ENCODE measurements around the gene EXOSC10. TPM values are rescaled to one million over a fixed set of nuclear protein-coding genes. Genes with fewer than 3 reads are reported as not detected.

EXOSC10 gene
- polyA plus RNA-seq, 1 of the 3 experiments (the other 2 are of a cell fraction): 62.5 TPM

- TF ChIP-seq NFIC (IDR thresholded peaks at IDR 0.05; ENCODE audit: borderline replicate concordance): no peak
- TF ChIP-seq EP300 (IDR thresholded peaks at IDR 0.05; ENCODE audit: borderline replicate concordance in 1 of 2, low read depth in 1 of 2, low read length in 1 of 2): no peak
- TF ChIP-seq, protein P1, sequence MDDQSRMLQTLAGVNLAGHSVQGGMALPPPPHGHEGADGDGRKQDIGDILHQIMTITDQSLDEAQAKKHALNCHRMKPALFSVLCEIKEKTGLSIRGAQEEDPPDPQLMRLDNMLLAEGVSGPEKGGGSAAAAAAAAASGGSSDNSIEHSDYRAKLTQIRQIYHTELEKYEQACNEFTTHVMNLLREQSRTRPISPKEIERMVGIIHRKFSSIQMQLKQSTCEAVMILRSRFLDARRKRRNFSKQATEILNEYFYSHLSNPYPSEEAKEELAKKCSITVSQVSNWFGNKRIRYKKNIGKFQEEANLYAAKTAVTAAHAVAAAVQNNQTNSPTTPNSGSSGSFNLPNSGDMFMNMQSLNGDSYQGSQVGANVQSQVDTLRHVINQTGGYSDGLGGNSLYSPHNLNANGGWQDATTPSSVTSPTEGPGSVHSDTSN (IDR thresholded peaks at IDR 0.05): no peak
- no peak for TF ChIP-seq REST (IDR thresholded peaks at IDR 0.05; ENCODE audit: low read depth, low read length)
- no peak for TF ChIP-seq FOXJ3 (CRISPR knock-in tag; IDR thresholded peaks at IDR 0.05)
- TF ChIP-seq RAD21 (IDR thresholded peaks at IDR 0.05; ENCODE audit: low read length): no peak
- no peak for TF ChIP-seq ELF1 (IDR thresholded peaks at IDR 0.05)
- TF ChIP-seq, protein P2, sequence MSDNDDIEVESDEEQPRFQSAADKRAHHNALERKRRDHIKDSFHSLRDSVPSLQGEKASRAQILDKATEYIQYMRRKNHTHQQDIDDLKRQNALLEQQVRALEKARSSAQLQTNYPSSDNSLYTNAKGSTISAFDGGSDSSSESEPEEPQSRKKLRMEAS (IDR thresholded peaks at IDR 0.05; ENCODE audit: low read depth): no peak
- no peak for TF ChIP-seq FOSL2 (IDR thresholded peaks at IDR 0.05; ENCODE audit: borderline replicate concordance, low read depth)
- no peak for TF ChIP-seq TEAD4 (IDR thresholded peaks at IDR 0.05; ENCODE audit: borderline replicate concordance, insufficient read depth)
- no peak for TF ChIP-seq SMC3 (IDR thresholded peaks at IDR 0.05; ENCODE audit: low read depth, low read length)
- no peak for TF ChIP-seq RCOR1 (IDR thresholded peaks at IDR 0.05; ENCODE audit: low read length)
These were observed 27.3 kb downstream of the EXOSC10 start for GRCh38 chr1:11072216-11072917.

More at GRCh38 chr1:11072216-11072917, 27.3 kb downstream of the EXOSC10 start:
- Histone ChIP-seq H3K9me2 (no peaks in the 10 kb centered on the region), H3K27me3 (ENCODE audit: insufficient read depth) (no peaks in the 10 kb centered on the region), H3K27ac (ENCODE audit: low read depth in 2 of 2, low read length in 1 of 2) (no peak overlapping the region), H2AFZ (ENCODE audit: low read depth) (no peak overlapping the region), H3K36me3 (replicated peaks in 1 of 2; ENCODE audit: control insufficient read depth in 1 of 2, insufficient read depth in 2 of 2, low read length in 1 of 2) (peaks cover 53 to 59% of the 10 kb centered on the region in 2 experiments), H3F3A (replicated peaks; ENCODE audit: insufficient read depth) (no peaks in the 10 kb centered on the region), H3K4me3 (ENCODE audit: low read depth in 2 of 2, low read length in 1 of 2) (no peak overlapping the region), H3K79me2 (ENCODE audit: insufficient read depth) (no peaks in the 10 kb centered on the region), H3K9ac (no peak overlapping the region), H4K20me1 (ENCODE audit: insufficient read depth) (no peaks in the 10 kb centered on the region), H3K4me1 (ENCODE audit: control insufficient read depth in 1 of 2, insufficient read depth in 2 of 2, low read depth in 1 of 2, low read length in 1 of 2) (no peaks in the 10 kb centered on the region), H3K4me2 (no peak overlapping the region), H3K9me3 (no peaks in the 10 kb centered on the region)
- WGBS (ENCODE audit: low lambda C conversion rate): 88% methylated on average over 12 of the region's 13 CpGs
- POLR2A ChIA-PET: no interaction called here
- CTCF ChIA-PET: interaction anchor here (1.0 to 2.0 kb wide), 3 partner anchors 8 to 35 kb away, joined by 3 to 10 read pairs (median 3); no protein-coding TSS in a partner anchor
- no peak for DNase-seq
